K562 (cell line): ENCODE measurements around the gene MXRA7. TPM values are rescaled to one million over a fixed set of nuclear protein-coding genes. Genes with fewer than 3 reads are reported as not detected.

Experiments
- ARID2 ChIP-seq: fragments of 450-650 bp; IDR thresholded peaks from 2 replicates; pipeline ENCODE4 v1.6.1; 2017; ENCODE audit warnings: antibody characterized with exemption, mild to moderate bottlenecking
- ARID4B ChIP-seq: sonication (generic); formaldehyde crosslinking; IDR thresholded peaks from 2 replicates; pipeline ENCODE4 v1.8.0; 2022; ENCODE audit warnings: mild to moderate bottlenecking, missing genetic modification reagents
- BHLHE40 ChIP-seq: IDR thresholded peaks from 2 replicates; pipeline ENCODE4 v1.6.1; 2011; ENCODE audit warnings: low read length, improper control_type of control experiment
- GABPB2 ChIP-seq: fragments of 250-450 bp; sonication (Bioruptor Pico); conservative IDR thresholded peaks from 2 replicates; pipeline ENCODE4 v1.5.1; 2021; ENCODE audit warnings: mild to moderate bottlenecking
- GTF2A2 ChIP-seq: IDR thresholded peaks from 2 replicates; pipeline ENCODE4 v1.6.1; 2016; ENCODE audit warnings: mild to moderate bottlenecking, missing genetic modification characterization, missing compliant biosample characterization
- HDAC8 ChIP-seq: fragments of 450-650 bp; IDR thresholded peaks from 2 replicates; pipeline ENCODE4 v1.6.1; 2016; ENCODE audit warnings: mild to moderate bottlenecking, missing genetic modification characterization, moderate library complexity, missing compliant biosample characterization
- KDM5B ChIP-seq: fragments of 200-600 bp; sonication (generic); IDR thresholded peaks from 2 replicates; pipeline ENCODE4 v1.6.1; 2012; ENCODE audit warnings: low read depth, mild to moderate bottlenecking, moderate library complexity, low read length, control low read depth, inconsistent platforms; ENCODE audit not compliant: insufficient replicate concordance
- KLF1 ChIP-seq: fragments of 450-650 bp; IDR thresholded peaks from 2 replicates; pipeline ENCODE4 v1.6.1; 2016; ENCODE audit warnings: missing genetic modification characterization, missing compliant biosample characterization
- MAZ ChIP-seq, 2 experiments: fragments of 450-650 bp in 1 of 2; sonication (generic) in 1 of 2; formaldehyde crosslinking; IDR thresholded peaks in 1 of 2; conservative IDR thresholded peaks in 1 of 2; 2 replicates each; pipeline versions ENCODE4 v1.4.0 to v1.5.0; 2020; ENCODE audit warnings: mild to moderate bottlenecking in 1 of 2, missing genetic modification reagents in 1 of 2
- MXI1 ChIP-seq: IDR thresholded peaks from 2 replicates; pipeline ENCODE4 v1.6.1; 2011; ENCODE audit warnings: low read depth, mild to moderate bottlenecking, improper control_type of control experiment, low read length
- NR2C1 ChIP-seq, 2 experiments: fragments of 450-650 bp; IDR thresholded peaks; 2 replicates each; pipeline ENCODE4 v1.6.1; 2017; ENCODE audit warnings: mild to moderate bottlenecking in 2 of 2, antibody characterized with exemption in 1 of 2, inconsistent platforms in 1 of 2, missing compliant biosample characterization in 1 of 2, missing genetic modification characterization in 1 of 2
- PHF21A ChIP-seq: fragments of 450-650 bp; IDR thresholded peaks from 2 replicates; pipeline ENCODE4 v1.6.1; 2017; ENCODE audit warnings: low read depth, borderline replicate concordance
- TAF1 ChIP-seq: IDR thresholded peaks from 2 replicates; pipeline ENCODE4 v1.6.1; 2011; ENCODE audit warnings: mild to moderate bottlenecking, low read length, moderate library complexity; ENCODE audit not compliant: insufficient read depth, control insufficient read depth, severe bottlenecking; ENCODE audit errors: extremely low read depth
- TEAD1 ChIP-seq, 2 experiments: fragments of 450-650 bp in 1 of 2; sonication (generic) in 1 of 2; formaldehyde crosslinking; IDR thresholded peaks; 2 replicates each; pipeline versions ENCODE4 v1.4.0 to v1.8.0; 2020 to 2022; ENCODE audit warnings: mild to moderate bottlenecking in 2 of 2, missing genetic modification reagents in 1 of 2
- TRIM24 ChIP-seq, 2 experiments: fragments of 450-650 bp; IDR thresholded peaks; 2 replicates each; pipeline ENCODE4 v1.6.1; 2016
- USF1 ChIP-seq: sonication (generic); formaldehyde crosslinking; IDR thresholded peaks from 2 replicates; pipeline ENCODE4 v1.9.0; 2022; ENCODE audit warnings: mild to moderate bottlenecking, missing genetic modification reagents
- ZBTB9 ChIP-seq: fragments of 450-650 bp; formaldehyde crosslinking; IDR thresholded peaks from 2 replicates; pipeline ENCODE4 v1.4.0; 2020; ENCODE audit warnings: mild to moderate bottlenecking, moderate library complexity
- ZNF589 ChIP-seq: fragments of 200-800 bp; sonication (Bioruptor generic); IDR thresholded peaks from 2 replicates; pipeline ENCODE4 v1.6.1; 2016; ENCODE audit warnings: low read depth, missing genetic modification characterization, missing compliant biosample characterization
- ZNF639 ChIP-seq, 2 experiments: fragments of 200-800 bp in 1 of 2; sonication (Bioruptor generic) in 1 of 2; sonication (generic) in 1 of 2; formaldehyde crosslinking in 1 of 2; IDR thresholded peaks in 1 of 2; conservative IDR thresholded peaks in 1 of 2; 2 replicates each; pipeline versions ENCODE4 v1.5.0 to v1.6.1; 2016 to 2020; ENCODE audit warnings: missing compliant biosample characterization in 1 of 2, missing genetic modification characterization in 1 of 2, missing genetic modification reagents in 1 of 2
- polyA plus RNA-seq, 8 experiments: library from polyadenylated mRNA; depleted of rRNA in 4 of 8; stranded (reverse) in 5 of 8; unstranded in 3 of 8; fragments of >200 nt; fragmentation: Nextera tagmentation in 2 of 8; fragmentation: Illumina TruSeq in 1 of 8; extraction: Ambion mirVana in 2 of 8; extraction: Trizol in 1 of 8; gene quantifications; 2 replicates each; pipeline versions ENCODE4 v1.2.1 to v1.2.3, GENCODE V29; 2011 to 2014; ENCODE audit warnings: inconsistent platforms in 1 of 8, missing spikeins in 1 of 8
- total RNA-seq, 7 experiments: library from RNA; depleted of rRNA in 6 of 7; stranded (reverse); fragments of >200 nt in 6 of 7; fragmentation: Illumina TruSeq in 2 of 7; extraction: Trizol in 2 of 7; gene quantifications; 2 replicates each; pipeline versions ENCODE4 v1.2.1 to v1.2.3, GENCODE V29; 2011 to 2021; ENCODE audit warnings: low replicate concordance in 1 of 7

MXRA7 gene
- total and polyA plus RNA-seq, 9 of the 15 experiments (the other 6 are each of a cell fraction or from before 2014, with no cell fraction given) = 2.6 to 38.4 (median 14.3) TPM

- peak in 1 of 2 experiments; percentile 33; a peak in 1 of 4 replicates for TF ChIP-seq MAZ (CRISPR knock-in tag; conservative IDR thresholded peaks at IDR 0.05 in 1 of 2, IDR thresholded peaks at IDR 0.05 in 1 of 2)
- peak; percentile 35; the same call in 1 of the 2 replicates for TF ChIP-seq USF1 (CRISPR knock-in tag)
- TF ChIP-seq ZNF639 (CRISPR knock-in tag; conservative IDR thresholded peaks at IDR 0.05 in 1 of 2, IDR thresholded peaks at IDR 0.05 in 1 of 2) = no peak
- peak in 1 of 2 experiments; percentile 63; a peak in 1 of 4 replicates for TF ChIP-seq TEAD1 (CRISPR knock-in tag; IDR thresholded peaks at IDR 0.05)
- TF ChIP-seq HDAC8 (tag) = no peak
- TF ChIP-seq PHF21A = no peak
- no peak for TF ChIP-seq GTF2A2 (tag)
- TF ChIP-seq ARID2 = peak; percentile 27; the same call in 1 of the 2 replicates
- TF ChIP-seq TAF1 = peak; percentile 5
- peak; percentile 3 for TF ChIP-seq KDM5B
- TF ChIP-seq KLF1 (tag) = no peak
- no peak for TF ChIP-seq BHLHE40
- TF ChIP-seq ZBTB9 (CRISPR knock-in tag) = 0 out of 2 replicates have a peak, but pooled peaks have one; percentile 31
- TF ChIP-seq GABPB2 (CRISPR knock-in tag) = 0 out of 2 replicates have a peak, but pooled peaks have one; percentile 19
- no peak for TF ChIP-seq TRIM24 (IDR thresholded peaks at IDR 0.05)
- TF ChIP-seq NR2C1 (IDR thresholded peaks at IDR 0.05) = peak; percentile 31; the same call in 1 of the 2 replicates
- TF ChIP-seq NR2C1 (tag; IDR thresholded peaks at IDR 0.05) = no peak
- peak; percentile 26; the same call in 1 of the 2 replicates for TF ChIP-seq MXI1
- peak; percentile 59 for TF ChIP-seq ZNF589 (CRISPR knock-in tag)
- 0 out of 2 replicates have a peak, but pooled peaks have one; percentile 24 for TF ChIP-seq ARID4B (CRISPR knock-in tag)
Measured at GRCh38 chr17:76642994-76643393, 67.8 kb downstream of the MXRA7 start (continued).
